ENCODE results near the gene SLC12A3. TPM values are rescaled to one million over a fixed set of nuclear protein-coding genes. Genes with fewer than 3 reads are reported as not detected.
"Not testable (repeated sequence)": the region's sequence is repeated elsewhere in the genome, so short reads cannot be mapped to it uniquely, and the experiment has no call there.

SLC12A3 gene
- polyA plus RNA-seq, 4 donors = 1.3 to 37.8 (median 35.0) TPM

DNA sequence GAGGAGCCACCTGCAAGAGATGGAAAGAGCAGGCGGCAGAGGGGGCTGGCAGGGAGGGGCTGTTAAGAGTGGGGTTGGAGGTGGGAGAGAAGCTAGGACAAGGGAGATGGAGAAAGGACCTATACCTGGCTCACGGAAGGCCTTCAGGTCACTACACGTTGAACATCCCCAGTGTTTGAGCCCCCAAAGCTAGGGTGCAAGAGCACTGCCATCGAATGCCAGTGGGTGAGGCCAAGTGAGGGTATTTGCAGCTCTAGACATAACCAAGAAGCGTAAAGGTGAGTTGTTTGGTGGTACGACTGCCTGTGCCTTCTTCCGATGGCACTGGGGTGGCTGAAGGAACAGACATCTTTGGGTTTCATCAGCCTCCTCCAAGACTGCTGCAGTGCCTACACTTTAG, 49.9 kb downstream of the SLC12A3 start:
- no peak for DNase-seq (ENCODE audit: low read depth in 4 of 4, low spot score in 3 of 4)

DNA sequence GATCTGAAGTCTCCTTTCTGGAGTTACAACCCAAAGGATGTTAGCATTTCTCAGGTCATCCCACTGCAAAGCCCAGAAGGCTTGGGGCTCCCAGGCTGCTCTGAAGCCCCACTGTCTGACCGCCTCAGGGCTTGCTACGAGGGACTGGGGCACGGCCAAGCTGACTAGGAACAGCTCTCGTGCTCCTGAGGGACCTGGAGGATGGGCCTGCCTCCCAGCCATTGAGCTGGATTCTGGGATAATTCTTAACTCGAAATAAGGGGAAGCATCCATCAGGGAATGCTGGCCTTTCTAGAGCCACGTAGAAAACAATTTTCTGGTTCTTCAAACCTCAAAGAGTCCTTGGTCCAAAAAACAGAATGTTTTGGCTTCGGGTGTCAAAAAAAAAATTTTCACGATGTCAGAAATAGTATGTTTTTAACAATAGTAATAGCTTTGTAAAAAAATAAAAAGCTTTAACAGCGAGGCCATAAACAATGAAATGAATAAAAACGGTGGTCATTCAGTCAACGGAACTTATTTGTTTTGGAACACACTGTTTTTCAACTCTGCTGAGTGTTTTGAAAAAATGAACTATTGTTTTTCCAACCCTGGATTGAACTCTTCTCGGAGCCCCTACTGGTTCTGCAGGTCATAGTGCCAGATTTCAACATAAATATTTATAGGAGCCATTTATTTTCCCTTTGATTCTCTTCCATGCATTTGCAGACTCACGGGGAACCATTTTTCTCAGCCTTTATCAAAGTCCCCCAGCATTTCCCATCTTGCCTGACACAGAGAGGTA, 50.5 kb downstream of the SLC12A3 start:
- peak in 3 of 4 donors; percentile 61 to 65 (median 63) for DNase-seq (ENCODE audit: low read depth in 4 of 4, low spot score in 3 of 4)

DNA sequence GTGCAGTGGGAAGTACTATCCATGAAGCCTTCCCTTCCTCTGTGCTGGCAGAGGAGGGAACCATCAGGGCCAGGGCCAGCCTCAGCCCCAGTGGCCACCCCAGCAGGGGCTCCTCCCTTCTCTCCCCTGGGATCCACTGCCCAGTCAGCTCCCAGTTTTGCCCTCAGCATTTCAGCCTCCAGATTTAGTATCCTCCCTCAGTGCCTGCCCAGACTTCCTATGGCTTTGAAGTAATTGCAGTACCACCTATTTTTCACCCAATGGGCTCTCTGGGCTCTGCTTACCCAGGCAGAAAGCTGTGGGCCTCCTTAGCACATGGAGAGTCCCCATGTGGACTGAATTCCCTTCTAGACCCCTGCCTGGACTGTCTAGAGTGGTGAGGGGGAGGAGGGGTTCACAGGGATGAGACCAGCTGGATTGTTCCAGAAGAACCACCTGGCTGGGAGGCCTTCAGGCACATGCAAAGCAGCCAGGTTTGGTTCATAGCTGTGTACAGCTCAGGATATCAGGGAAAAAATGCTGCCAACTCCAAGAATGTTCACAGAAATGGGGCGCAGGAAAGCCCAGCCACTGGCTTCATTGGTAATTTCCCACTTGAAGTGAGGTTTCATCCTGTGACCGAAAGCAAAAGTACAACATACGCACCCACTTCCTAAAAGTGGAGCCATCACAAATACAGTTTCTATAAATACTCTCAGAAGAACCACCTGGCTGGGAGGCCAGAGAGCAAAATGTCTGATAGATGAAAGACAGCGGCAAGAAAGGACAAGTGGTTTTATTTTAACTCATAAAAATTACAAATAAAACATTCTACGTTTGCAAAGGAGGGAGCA, 51.8 kb downstream of the SLC12A3 start:
- no peak for DNase-seq (ENCODE audit: low read depth in 4 of 4, low spot score in 3 of 4)

DNA sequence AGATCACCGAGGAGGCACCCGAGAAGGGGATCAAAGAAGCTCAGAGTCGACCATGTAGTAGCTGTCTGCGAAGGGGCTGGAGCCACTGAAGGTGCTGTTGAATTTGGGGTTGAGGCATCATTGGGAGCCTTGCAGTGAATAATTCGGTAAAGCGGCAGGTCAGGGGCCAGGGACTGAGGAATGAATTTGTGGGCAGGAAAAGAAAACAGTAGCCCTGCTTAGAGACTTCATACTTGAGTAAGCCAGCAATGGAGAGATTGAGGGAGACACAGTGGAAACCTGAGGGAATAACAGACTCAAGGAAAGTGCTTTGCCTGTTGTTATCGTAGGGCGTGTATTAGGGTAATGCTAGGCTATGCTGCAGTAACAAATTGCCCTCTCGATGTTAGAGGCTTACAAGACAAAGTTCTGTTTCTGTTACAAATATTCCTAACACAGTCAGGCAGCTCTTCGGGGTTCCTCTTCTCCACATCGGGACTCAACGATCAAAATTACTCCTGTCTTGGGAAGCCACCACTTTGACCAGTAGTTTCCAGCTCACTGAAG, 53.5 kb downstream of the SLC12A3 start:
- no peak for DNase-seq (ENCODE audit: low read depth in 4 of 4, low spot score in 3 of 4)

DNA sequence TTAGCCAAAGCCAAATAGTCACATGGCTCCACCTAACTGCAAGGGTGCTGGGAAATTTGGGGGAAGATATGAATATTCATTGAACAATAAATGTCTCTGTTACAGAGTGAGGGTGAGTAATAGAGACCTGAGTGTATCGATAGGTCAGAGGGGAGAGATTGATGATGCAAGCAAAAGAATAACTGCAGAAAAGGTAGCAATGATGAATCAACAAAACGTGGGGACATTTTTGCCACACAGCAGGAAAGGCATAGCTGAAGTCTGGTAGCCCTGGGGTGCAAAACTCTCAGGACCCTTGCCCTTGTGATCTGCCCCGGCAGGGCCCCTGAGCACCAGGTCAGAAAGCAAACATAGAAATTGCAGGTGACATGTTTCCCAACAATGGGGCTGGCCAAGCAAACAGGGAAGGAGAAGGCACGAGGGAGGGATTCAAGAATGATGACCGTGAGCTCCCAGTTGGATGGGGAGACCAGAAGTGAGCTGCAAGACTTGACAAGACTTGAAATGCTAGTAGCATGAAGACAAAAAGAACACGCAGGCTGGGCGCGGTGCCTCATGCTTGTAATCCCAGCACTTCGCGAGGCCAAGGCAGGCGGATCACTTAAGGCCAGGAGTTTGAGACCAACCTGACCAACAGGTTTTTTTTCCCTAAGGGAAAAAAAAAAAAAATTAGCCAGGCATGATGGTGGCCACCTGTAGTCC, 54.2 kb downstream of the SLC12A3 start:
- DNase-seq (ENCODE audit: low read depth in 4 of 4, low spot score in 3 of 4) = no peak

DNA sequence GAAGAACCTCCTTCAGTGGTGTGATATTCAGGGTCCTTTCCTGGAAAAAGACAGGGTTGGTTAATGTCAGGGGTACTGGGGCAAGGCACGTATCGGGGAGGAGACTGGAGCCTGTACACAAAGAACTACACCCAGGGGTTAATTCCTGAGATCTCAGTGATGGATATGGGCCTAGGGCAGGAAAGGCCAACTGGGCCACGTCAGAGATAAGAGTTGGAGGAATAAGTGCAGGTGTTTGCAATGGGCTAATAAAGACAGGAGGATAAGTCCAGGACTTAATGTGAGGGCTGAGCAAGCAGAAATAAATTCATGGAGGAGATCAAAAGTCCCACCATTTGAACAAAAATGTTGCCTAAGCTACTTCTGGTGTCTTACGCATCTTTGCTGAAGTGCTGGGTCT, 56.6 kb downstream of the SLC12A3 start:
- no peak for DNase-seq (ENCODE audit: low read depth in 4 of 4, low spot score in 3 of 4)

DNA sequence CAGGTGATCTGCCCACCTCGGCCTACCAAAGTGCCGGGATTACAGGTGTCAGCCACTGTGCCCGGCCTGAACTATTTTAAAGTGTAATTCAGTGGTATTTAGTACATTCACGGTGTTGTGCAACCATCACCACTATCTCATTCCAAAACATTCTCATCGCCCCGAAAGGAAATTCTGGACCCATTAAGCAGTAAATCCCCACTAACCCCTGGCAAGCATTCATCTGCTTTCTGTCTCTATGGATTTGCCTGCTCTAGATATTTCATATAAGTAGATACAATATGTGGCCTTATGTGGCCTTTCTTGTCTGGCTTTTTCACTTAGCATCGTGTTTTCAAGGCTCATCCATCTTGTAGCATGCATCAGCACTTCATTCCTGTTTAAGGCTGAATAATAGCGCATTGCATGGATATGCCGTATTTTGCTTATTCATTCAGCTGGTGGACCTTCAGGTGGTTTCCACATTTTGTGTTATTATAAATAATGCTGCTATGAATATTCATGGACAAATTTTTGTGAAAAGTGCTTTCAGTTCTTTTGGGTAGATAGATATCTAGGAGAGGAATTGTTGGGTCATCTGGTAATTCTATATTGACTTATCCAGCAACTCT, 58.6 kb downstream of the SLC12A3 start:
- DNase-seq (ENCODE audit: low read depth in 4 of 4, low spot score in 3 of 4) = no peak

DNA sequence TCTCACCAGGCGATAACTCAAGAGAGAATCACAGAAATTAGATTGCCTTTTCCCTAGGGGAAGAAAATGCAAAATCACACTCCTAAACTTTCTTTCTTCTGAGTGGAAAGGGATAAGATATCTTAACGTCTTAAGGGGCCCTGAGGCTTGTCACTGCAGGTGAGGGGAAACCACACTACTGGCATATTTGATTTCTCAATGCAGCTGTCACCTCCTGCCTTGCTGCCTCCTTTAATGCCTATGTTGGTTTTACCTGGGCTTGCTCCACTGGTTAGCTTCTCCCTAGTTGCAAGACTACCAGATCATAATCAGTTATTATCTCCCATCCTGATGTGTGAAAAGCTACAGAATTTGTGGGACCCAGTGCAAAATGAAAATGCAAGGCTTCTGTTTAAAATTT, 62.5 kb downstream of the SLC12A3 start:
- no peak for DNase-seq (ENCODE audit: low read depth in 4 of 4, low spot score in 3 of 4)

DNA sequence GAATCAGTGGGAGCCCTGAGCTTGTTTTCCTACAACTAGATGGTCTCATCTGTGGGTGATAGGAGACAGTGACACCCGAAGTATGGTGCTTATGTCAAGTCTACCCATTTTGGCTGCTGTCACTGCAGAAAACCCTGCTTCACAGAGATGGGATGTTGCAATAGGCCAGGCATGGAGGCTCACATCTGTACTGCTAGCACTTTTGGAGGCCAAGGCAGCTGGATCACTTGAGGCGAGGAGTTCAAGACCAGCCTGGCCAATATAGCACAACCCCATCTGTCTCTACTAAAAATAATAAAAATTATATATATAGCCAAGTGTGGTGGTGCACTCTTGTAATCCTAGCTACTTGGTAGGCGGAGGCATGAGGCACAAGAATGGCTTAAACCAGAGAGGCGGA, 64.6 kb downstream of the SLC12A3 start:
- no peak for DNase-seq (ENCODE audit: low read depth in 4 of 4, low spot score in 3 of 4)

DNA sequence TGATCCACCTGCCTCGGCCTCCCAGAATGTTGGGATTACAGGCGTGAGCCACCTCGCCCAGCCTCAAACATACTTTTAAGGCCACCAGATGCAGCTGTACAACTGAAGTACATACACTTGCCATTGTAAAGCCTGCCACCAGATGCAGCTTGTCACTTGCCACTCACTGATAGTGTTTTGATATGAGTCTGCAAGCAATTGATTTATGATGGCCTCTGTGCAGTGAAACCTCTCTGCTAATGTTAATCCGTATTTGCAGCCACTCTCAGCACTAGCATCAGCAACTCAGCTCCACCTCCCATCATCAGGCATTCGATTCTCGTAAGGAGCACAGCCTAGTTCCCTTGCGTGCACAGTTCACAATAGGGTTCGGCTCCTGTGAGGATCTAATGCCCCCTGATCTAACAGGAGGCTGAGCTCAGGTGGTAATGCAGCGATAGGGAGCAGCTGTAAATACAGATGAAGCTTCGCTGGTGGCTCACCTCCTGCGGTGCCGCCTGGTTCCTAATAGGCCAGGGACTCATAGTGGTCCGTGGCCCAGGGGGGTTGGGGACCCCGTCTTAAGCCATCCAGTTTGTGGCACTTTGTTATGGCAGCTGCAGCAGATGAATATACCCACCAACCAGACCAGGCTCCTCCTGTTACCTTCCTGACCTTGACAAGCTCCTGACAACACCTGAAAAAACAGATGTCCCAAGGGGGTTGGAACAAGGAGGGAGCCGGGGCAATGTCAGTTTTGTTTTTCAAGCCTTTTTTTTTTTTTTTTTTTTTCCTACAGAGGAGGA, 65.7 kb downstream of the SLC12A3 start:
- DNase-seq (ENCODE audit: low read depth in 4 of 4, low spot score in 3 of 4) = no peak

DNA sequence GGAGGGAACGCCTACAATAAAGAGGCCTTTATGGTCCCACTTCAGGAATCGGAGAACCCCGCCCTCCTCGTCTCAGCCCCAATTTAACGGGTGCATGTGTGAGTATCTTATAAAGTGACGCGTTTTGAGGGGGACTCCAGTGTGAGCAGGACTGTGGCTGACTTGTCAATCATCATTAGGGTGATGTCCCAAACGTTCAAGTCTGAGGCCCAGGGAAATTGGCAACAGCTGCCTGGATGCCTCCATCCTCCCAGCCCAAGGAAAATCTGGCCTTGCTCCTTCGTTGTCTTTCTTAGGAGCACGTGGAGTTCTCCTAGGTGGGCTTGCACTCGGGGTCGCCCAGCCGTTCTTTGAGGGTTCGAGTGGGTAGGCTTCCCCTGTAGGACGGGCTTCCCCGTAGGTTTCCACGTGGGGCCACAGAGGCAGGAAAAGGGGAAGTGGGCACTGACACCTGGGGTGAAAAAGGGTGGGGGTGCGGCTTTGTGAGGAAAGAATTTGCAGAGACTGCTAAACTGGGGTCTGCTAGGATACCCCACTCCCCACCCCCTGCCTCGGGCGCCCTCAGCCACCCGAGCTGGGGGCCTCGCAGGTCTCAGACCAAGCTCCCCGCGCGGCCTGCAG, 66.4 kb downstream of the SLC12A3 start:
- DNase-seq (ENCODE audit: low read depth in 4 of 4, low spot score in 3 of 4) = no peak

DNA sequence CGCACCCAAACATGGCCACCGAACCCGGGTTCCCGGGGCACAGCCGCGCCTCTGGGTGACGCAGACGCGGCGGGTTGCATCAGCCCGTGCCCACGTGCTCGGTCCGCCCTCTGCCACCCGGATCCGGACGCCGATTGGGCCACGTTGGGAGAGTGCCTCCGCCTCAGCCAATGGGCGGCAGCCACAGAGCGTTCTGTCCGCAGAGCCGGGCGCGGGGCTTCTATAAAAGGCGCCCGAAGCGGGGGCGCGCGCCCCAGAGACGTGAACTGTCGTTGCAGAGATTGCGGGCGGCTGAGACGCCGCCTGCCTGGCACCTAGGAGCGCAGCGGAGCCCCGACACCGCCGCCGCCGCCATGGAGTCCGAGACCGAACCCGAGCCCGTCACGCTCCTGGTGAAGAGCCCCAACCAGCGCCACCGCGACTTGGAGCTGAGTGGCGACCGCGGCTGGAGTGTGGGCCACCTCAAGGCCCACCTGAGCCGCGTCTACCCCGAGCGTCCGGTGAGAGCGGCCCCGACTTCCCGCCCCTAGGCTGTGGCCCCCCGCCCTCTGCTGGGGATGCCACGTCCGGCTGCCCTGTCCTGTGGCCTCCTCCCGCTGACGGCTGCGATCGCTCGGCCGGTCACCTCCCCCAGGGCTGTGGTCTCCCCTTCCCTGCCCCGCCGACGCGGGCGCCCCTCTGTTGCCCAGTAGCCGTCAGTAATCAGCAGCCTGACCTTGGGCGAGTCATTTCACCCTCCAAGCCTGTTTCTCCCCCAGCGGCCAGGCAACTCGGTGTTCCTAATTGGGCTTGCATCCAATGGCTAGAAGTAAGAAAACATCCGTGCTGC, 67.1 kb downstream of the SLC12A3 start, which contains the start of gene HERPUD1:
Gene HERPUD1, plus strand, starts transcription at position 251 of the 829 bp plus-strand sequence. Its CDS starts 103 bp downstream, at position 354.
- peak; percentile 94 to 96 (median 94) for DNase-seq (ENCODE audit: low read depth in 4 of 4, low spot score in 3 of 4)

DNA sequence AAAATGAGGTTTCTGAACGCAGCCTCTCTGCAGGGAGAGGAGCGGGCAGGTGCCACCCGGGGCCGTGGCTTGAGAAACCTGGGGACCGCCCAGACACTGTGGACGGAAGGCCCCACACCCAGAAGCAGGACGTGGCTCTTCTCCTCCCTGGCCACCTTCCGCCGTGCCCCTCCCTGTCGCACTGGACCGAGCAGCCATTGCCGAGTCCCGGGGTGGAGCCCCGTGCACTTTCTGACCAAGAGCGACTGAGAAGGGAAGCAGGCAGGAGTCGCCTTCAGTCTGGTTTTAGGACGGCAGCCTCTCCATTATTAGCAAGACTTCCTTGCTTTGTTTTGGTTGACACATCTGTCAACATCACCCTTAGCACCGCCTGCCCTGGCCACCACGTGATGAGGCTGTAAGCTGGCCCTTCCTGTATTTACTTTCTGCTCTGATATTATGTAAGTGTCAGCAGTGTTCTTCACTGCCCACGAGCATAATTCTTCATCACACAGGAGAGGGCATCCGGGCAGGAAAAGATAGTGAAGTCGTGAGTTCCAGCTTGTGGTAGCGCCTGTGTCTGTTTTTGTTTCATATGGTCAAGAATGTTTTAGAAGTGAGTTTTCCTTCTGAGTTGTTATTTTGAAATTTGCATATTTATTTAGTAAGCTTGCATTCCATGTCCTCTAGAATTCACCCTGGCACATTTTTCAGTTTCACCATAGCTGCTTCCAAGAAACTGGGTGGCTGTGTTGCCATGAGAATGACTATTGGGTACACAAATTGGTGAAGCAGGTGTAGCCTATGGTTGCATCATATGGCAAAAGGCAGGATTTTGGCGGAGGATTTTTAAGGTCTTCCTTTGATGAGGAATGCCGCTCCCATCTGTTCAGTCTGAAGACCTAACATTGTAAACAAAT, 68.0 kb downstream of the SLC12A3 start:
- no peak for DNase-seq (ENCODE audit: low read depth in 4 of 4, low spot score in 3 of 4)

DNA sequence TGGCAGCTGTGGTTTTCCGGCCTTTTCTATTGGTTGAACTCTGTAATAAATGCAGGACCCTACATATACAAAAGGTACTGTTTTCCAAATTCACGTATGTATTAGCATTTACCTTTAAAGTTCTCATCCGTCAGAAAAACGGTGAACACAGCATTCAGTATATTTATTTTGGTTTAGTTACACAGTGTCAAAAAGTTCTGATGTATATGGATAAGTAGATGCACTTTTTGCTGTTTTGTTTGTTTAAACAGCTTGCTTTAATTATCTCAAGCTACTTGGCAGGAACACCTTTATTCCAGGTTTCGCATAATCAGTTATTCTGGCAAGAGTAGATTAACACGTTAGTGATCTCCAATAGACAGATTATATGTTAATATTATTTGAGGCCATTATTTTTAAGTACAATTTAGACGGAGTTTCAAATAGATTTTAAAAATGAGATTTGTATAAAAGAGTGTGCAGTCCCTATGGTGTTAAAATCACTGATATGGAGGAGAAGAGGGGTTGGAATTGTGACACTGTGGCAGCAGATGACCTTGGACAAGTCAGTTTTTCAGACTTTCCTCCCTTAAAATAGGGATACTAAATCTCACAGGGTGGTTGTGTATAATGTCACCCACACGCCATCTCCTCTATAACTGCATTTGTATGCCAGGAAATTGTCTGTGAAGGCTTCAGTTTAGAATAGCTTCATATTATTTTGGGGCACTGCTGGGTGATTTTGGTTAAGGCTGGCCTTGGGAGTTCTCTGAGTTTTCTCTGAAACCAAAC, 69.0 kb downstream of the SLC12A3 start:
- no peak for DNase-seq (ENCODE audit: low read depth in 4 of 4, low spot score in 3 of 4)

DNA sequence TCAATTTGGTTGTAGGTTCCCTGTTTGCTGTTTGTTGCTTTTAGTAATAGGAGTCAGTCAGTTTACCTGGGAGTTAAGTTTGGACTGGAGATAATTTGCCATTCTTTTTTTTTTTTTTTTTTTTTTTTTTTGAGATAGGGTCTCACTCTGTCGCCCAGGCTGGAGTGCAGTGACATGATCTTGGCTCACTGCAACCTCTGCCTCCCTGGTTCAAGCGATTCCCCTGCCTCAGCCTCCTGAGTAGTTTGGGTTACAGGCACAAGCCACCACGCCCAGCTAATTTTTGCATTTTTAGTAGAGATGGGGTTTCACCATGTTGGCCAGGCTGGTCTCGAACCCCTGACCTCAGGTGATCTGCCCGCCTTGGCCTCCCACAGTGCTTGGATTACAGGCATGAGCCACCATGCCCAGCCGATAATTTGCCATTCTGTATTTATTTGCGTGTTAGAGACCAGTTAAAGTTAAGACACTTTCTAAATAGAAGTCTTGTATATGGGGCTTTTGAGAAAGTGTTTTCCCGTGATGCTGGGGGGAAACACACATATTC, 69.7 kb downstream of the SLC12A3 start:
- not testable (repeated sequence) for DNase-seq (ENCODE audit: low read depth in 4 of 4, low spot score in 3 of 4)

DNA sequence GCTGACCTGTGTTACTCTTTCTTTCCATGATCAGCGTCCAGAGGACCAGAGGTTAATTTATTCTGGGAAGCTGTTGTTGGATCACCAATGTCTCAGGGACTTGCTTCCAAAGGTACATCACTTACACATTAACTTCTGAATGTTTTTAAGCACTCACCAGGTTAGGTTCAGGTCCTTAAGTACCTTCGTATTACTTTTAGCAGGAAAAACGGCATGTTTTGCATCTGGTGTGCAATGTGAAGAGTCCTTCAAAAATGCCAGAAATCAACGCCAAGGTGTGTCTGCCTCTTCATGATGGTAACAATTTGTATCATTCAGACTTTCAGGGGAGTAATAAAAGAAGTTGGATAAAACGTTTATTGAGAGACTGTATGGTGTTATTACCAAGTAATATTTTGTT, 70.2 kb downstream of the SLC12A3 start:
- DNase-seq (ENCODE audit: low read depth in 4 of 4, low spot score in 3 of 4) = no peak
